HepG2 (cell line): ENCODE measurements around the gene CHADL.

ENCODE experiments used
- BCL3 ChIP-seq: sonication (generic); formaldehyde crosslinking; IDR thresholded peaks from 2 replicates; pipeline ENCODE4 v1.5.1; 2020; ENCODE audit warnings: mild to moderate bottlenecking, missing genetic modification reagents, moderate library complexity
- CTCF ChIP-seq: sonication (generic); formaldehyde crosslinking; IDR thresholded peaks from 2 replicates; pipeline ENCODE4 v1.5.0; 2020; ENCODE audit warnings: mild to moderate bottlenecking, missing genetic modification reagents, moderate library complexity
- EZH2 ChIP-seq: conservative IDR thresholded peaks from 2 replicates; pipeline ENCODE4 v1.6.1; 2012; ENCODE audit warnings: mild to moderate bottlenecking, low read depth, low read length, moderate library complexity
- MLXIP ChIP-seq: sonication (generic); formaldehyde crosslinking; IDR thresholded peaks from 2 replicates; pipeline ENCODE4 v1.9.0; 2021; ENCODE audit warnings: missing genetic modification reagents, borderline replicate concordance
- NR2F1 ChIP-seq, 2 experiments: fragments of 450-650 bp in 1 of 2; formaldehyde crosslinking in 1 of 2; IDR thresholded peaks; 2 replicates each; pipeline versions ENCODE4 v1.5.0 to v1.6.1; 2016 to 2020; ENCODE audit warnings: mild to moderate bottlenecking in 1 of 2, missing compliant biosample characterization in 1 of 2, missing genetic modification reagents in 1 of 2, moderate library complexity in 1 of 2
- PPARG ChIP-seq: conservative IDR thresholded peaks from 2 replicates; pipeline ENCODE4 v1.6.1; 2016; ENCODE audit warnings: missing biosample characterization, missing genetic modification reagents
- USF2 ChIP-seq, 2 experiments: sonication (generic) in 1 of 2; formaldehyde crosslinking in 1 of 2; IDR thresholded peaks; 2 replicates each; pipeline versions ENCODE4 v1.5.1 to v1.6.1; 2011 to 2020; ENCODE audit warnings: borderline replicate concordance in 1 of 2, low read depth in 1 of 2, low read length in 1 of 2, mild to moderate bottlenecking in 1 of 2, missing genetic modification reagents in 1 of 2, moderate library complexity in 1 of 2
- ZBTB2 ChIP-seq: sonication (generic); formaldehyde crosslinking; IDR thresholded peaks from 2 replicates; pipeline ENCODE4 v1.8.0; 2022; ENCODE audit warnings: low read depth, missing genetic modification reagents
- ZNF414 ChIP-seq: sonication (generic); formaldehyde crosslinking; IDR thresholded peaks from 2 replicates; pipeline ENCODE4 v1.5.0; 2020; ENCODE audit warnings: missing genetic modification reagents
- ZNF605 ChIP-seq: sonication (generic); formaldehyde crosslinking; IDR thresholded peaks from 2 replicates; pipeline ENCODE4 v1.8.0; 2022; ENCODE audit warnings: mild to moderate bottlenecking, missing genetic modification reagents

GRCh38 chr22:41237707-41238569 lies 2.8 kb downstream of the CHADL start:
- no peak for TF ChIP-seq PPARG (CRISPR knock-in tag)
- TF ChIP-seq ZBTB2 = no peak
- no peak for TF ChIP-seq ZNF605 (CRISPR knock-in tag)
- no peak for TF ChIP-seq EZH2
- TF ChIP-seq NR2F1 (CRISPR knock-in tag; IDR thresholded peaks at IDR 0.05) = no peak
- TF ChIP-seq BCL3 (CRISPR knock-in tag) = no peak
- TF ChIP-seq USF2 (IDR thresholded peaks at IDR 0.05; ENCODE audit: low read depth, low read length) = no peak
- TF ChIP-seq USF2 (CRISPR knock-in tag; IDR thresholded peaks at IDR 0.05; ENCODE audit: borderline replicate concordance) = no peak
- no peak for TF ChIP-seq CTCF
- no peak for TF ChIP-seq ZNF414 (CRISPR knock-in tag)
- no peak for TF ChIP-seq MLXIP (CRISPR knock-in tag)
